ENCODE data around the gene ADAMTS2. TPM values are rescaled to one million over a fixed set of nuclear protein-coding genes. Genes with fewer than 3 reads are reported as not detected.

ADAMTS2 gene
- total and polyA plus RNA-seq, 2 of the 8 experiments (the other 6 are each of a cell fraction or from before 2014, with no cell fraction given) = 6.6 to 7.3 TPM

- TF ChIP-seq CHD7 (IDR thresholded peaks at IDR 0.05; ENCODE audit: insufficient replicate concordance, low read length) = no peak
- no peak for TF ChIP-seq BACH1 (IDR thresholded peaks at IDR 0.05; ENCODE audit: low read length)
- TF ChIP-seq SP4 (IDR thresholded peaks at IDR 0.05; ENCODE audit: low read length) = no peak
- no peak for TF ChIP-seq FOSL1 (IDR thresholded peaks at IDR 0.05; ENCODE audit: insufficient read depth, low read depth, low read length)
- TF ChIP-seq NANOG (IDR thresholded peaks at IDR 0.05; ENCODE audit: insufficient read depth, low read depth, low read length, poor library complexity, severe bottlenecking) = no peak
- TF ChIP-seq EP300 (IDR thresholded peaks at IDR 0.05; ENCODE audit: borderline replicate concordance in 1 of 2, low read depth in 2 of 2, low read length in 2 of 2) = no peak
- no peak for TF ChIP-seq TAF1 (IDR thresholded peaks at IDR 0.05; ENCODE audit: low read depth, low read length)
- TF ChIP-seq KDM5A (IDR thresholded peaks at IDR 0.05; ENCODE audit: low read length) = no peak
These were observed 230.5 kb downstream of the ADAMTS2 start (continued) for GRCh38 chr5:179114756-179115155.
